OCI-LY7 (cell line): ENCODE measurements around the gene CDKAL1. TPM values are rescaled to one million over a fixed set of nuclear protein-coding genes. Genes with fewer than 3 reads are reported as not detected.

Experiments
- BruUV-seq: library from RNA; stranded (reverse); fragments of 400-500 nt; replicated peaks from 2 replicates; lab custom pipeline; 2021; lab: Mats Ljungman, UMichigan
- CTCF ChIA-PET: fragments of 300-600 bp; sonication (Branson Sonifier 250); formaldehyde crosslinking; loops from one replicate; lab custom pipeline; 2022; ENCODE audit warnings: antibody characterized with exemption; ENCODE audit not compliant: unreplicated experiment; lab: Charles Lee
- POLR2A ChIA-PET: fragments of 300-600 bp; sonication (Branson Sonifier 250); formaldehyde crosslinking; loops from one replicate; lab custom pipeline; 2022; ENCODE audit warnings: antibody characterized with exemption; lab: Charles Lee
- DNase-seq: peaks from one replicate; pipeline ENCODE4 v3.0.0-alpha.2; 2015; ENCODE audit warnings: low spot score
- H2AFZ ChIP-seq: fragments of 200-600 bp; sonication (generic), shearing (Covaris generic); 2 replicates; pipeline ENCODE4 v1.6.1; 2014; ENCODE audit warnings: mild to moderate bottlenecking, antibody characterized with exemption, low read length, moderate library complexity
- H3K27ac ChIP-seq: fragments of 200-600 bp; sonication (generic); 2 replicates; pipeline ENCODE4 v1.5.1; 2014; ENCODE audit warnings: mixed run types, low read depth, mild to moderate bottlenecking, moderate library complexity, low read length, inconsistent platforms; ENCODE audit not compliant: poor library complexity, severe bottlenecking
- H3K36me3 ChIP-seq: fragments of 200-600 bp; sonication (generic); 2 replicates; pipeline ENCODE4 v1.6.1; 2014; ENCODE audit warnings: mild to moderate bottlenecking, antibody characterized with exemption, low read length, moderate library complexity, mixed read lengths; ENCODE audit not compliant: insufficient read depth
- H3K4me1 ChIP-seq: fragments of 200-600 bp; sonication (generic); 2 replicates; pipeline ENCODE4 v1.5.1; 2014; ENCODE audit warnings: mild to moderate bottlenecking, low read length; ENCODE audit not compliant: insufficient read depth, poor library complexity, severe bottlenecking
- H3K4me2 ChIP-seq: fragments of 200-600 bp; sonication (generic); 2 replicates; pipeline ENCODE4 v1.6.1; 2014; ENCODE audit warnings: mild to moderate bottlenecking, low read length
- H3K4me3 ChIP-seq: fragments of 200-600 bp; sonication (generic); 2 replicates; pipeline ENCODE4 v1.5.1; 2014; ENCODE audit warnings: mild to moderate bottlenecking, low read depth, low read length; ENCODE audit not compliant: poor library complexity, severe bottlenecking
- H3K79me2 ChIP-seq: fragments of 200-600 bp; sonication (generic); 2 replicates; pipeline ENCODE4 v1.6.1; 2016; ENCODE audit warnings: low read depth, mild to moderate bottlenecking, low read length, moderate library complexity, mixed read lengths; ENCODE audit not compliant: insufficient read depth
- H3K9me2 ChIP-seq: fragments of 200-600 bp; sonication (generic); 2 replicates; pipeline ENCODE4 v1.6.1; 2016; ENCODE audit warnings: mild to moderate bottlenecking, low read length, mixed read lengths; ENCODE audit not compliant: insufficient read depth
- H3K9me3 ChIP-seq: fragments of 200-600 bp; sonication (generic); 2 replicates; pipeline ENCODE4 v1.6.1; 2014; ENCODE audit warnings: mild to moderate bottlenecking, mixed run types, low read length, mixed read lengths
- H4K20me1 ChIP-seq: fragments of 200-600 bp; sonication (generic); 2 replicates; pipeline ENCODE4 v1.6.1; 2014; ENCODE audit warnings: mild to moderate bottlenecking, antibody characterized with exemption, low read length, moderate library complexity, mixed read lengths; ENCODE audit not compliant: insufficient read depth
- CTCF ChIP-seq: fragments of 200-600 bp; sonication (generic); conservative IDR thresholded peaks from 2 replicates; pipeline ENCODE4 v1.5.1; 2014; ENCODE audit warnings: mild to moderate bottlenecking, antibody characterized with exemption, low read length, moderate library complexity, mixed read lengths
- EZH2phosphoT487 ChIP-seq: fragments of 200-600 bp; sonication (generic); IDR thresholded peaks from 2 replicates; pipeline ENCODE4 v1.6.1; 2018; ENCODE audit warnings: low read depth, borderline replicate concordance, mild to moderate bottlenecking, mixed run types, antibody characterized with exemption, low read length, moderate library complexity, mixed read lengths
- intact Hi-C: fragments of 100-400 bp; cut with micrococcal nuclease; formaldehyde crosslinking; loops from one replicate; pipeline ENCODE4 v1.10.0; 2022; ENCODE audit not compliant: unreplicated experiment
- total RNA-seq, 2 experiments: library from RNA; depleted of rRNA in 1 of 2; stranded (reverse); fragments of >200 nt in 1 of 2; shearing (Covaris generic) in 1 of 2; gene quantifications; 2 replicates each; pipeline ENCODE4 v1.2.3, GENCODE V29; 2014 to 2022

CDKAL1 gene
- total RNA-seq, 2 experiments from 2014 or later, result 19.9 to 21.1 TPM

- no peaks in the 10 kb centered on the region for H3K9me2 ChIP-seq
These were observed 243.5 kb downstream of the CDKAL1 start for GRCh38 chr6:20777801-20778200.

GRCh38 chr6:20778459-20778858 lies 244.2 kb downstream of the CDKAL1 start:
- DNase-seq, result no peak
- BruUV-seq, result no TSS peak
- Histone ChIP-seq H3K36me3 (0 out of 2 replicates have a peak, but pooled peaks cover 7% of the 10 kb centered on the region), H3K4me3 (no peak overlapping the region), H3K9me2 (no peaks in the 10 kb centered on the region), H3K4me2 (no peak overlapping the region), H3K9me3 (no peaks in the 10 kb centered on the region), H2AFZ (no peak overlapping the region), H3K27ac (no peak overlapping the region), H3K4me1 (no peaks in the 10 kb centered on the region), H3K79me2 (no peaks in the 10 kb centered on the region), H4K20me1 (no peaks in the 10 kb centered on the region; the same call in 1 of the 2 replicates)
- intact Hi-C loops, result no loop called here
- ChIA-PET POLR2A (interaction anchor here (0.6 kb wide), 1 partner anchor 1750 kb away, joined by 3 read pairs; no protein-coding TSS in a partner anchor), CTCF (no interaction called here)
- TF ChIP-seq EZH2phosphoT487 (no peak), CTCF (no peak)

More at GRCh38 chr6:20777801-20778200, 243.5 kb downstream of the CDKAL1 start:
- Histone ChIP-seq H3K36me3 (0 out of 2 replicates have a peak, but pooled peaks cover 4% of the 10 kb centered on the region), H3K79me2 (no peaks in the 10 kb centered on the region), H3K4me2 (no peak overlapping the region), H3K27ac (no peak overlapping the region), H3K4me1 (no peaks in the 10 kb centered on the region), H4K20me1 (no peaks in the 10 kb centered on the region; the same call in 1 of the 2 replicates), H3K9me3 (no peaks in the 10 kb centered on the region), H3K4me3 (no peak overlapping the region), H2AFZ (no peak overlapping the region)
- BruUV-seq, result no TSS peak
- ChIA-PET POLR2A (interaction anchor here (0.6 to 1.6 kb wide), 2 partner anchors 16 to 1749 kb away, joined by 3 read pairs; no protein-coding TSS in a partner anchor), CTCF (no interaction called here)
- no peak for DNase-seq
- TF ChIP-seq EZH2phosphoT487 (no peak), CTCF (no peak)
- intact Hi-C loops, result no loop called here

- CTCF ChIA-PET, result no interaction called here
- TF ChIP-seq EZH2phosphoT487, result no peak
- no peak for TF ChIP-seq CTCF
These were observed 244.7 kb downstream of the CDKAL1 start for GRCh38 chr6:20778912-20779311.

More at GRCh38 chr6:20778912-20779311, 244.7 kb downstream of the CDKAL1 start:
- H3K9me2 ChIP-seq, result no peaks in the 10 kb centered on the region
- H3K4me1 ChIP-seq, result no peaks in the 10 kb centered on the region
- no TSS peak for BruUV-seq
- intact Hi-C loops, result no loop called here
- H3K4me2 ChIP-seq, result no peak overlapping the region
- no peak for DNase-seq
- no peak overlapping the region for H3K4me3 ChIP-seq
- H4K20me1 ChIP-seq, result no peaks in the 10 kb centered on the region; the same call in 1 of the 2 replicates
- H3K27ac ChIP-seq, result no peak overlapping the region
- 0 out of 2 replicates have a peak, but pooled peaks cover 9% of the 10 kb centered on the region for H3K36me3 ChIP-seq
- no peaks in the 10 kb centered on the region for H3K79me2 ChIP-seq
- POLR2A ChIA-PET, result no interaction called here
- no peaks in the 10 kb centered on the region for H3K9me3 ChIP-seq
- H2AFZ ChIP-seq, result no peak overlapping the region
